GM12878 (cell line): Measurements from ENCODE around the gene DFFB. TPM values are rescaled to one million over a fixed set of nuclear protein-coding genes. Genes with fewer than 3 reads are reported as not detected.

Source experiments
- ATAC-seq: fragments of 200-7000 bp; cut with Tn5 transposase; 3 replicates; pipeline ENCODE4 v1.9.1; 2020; ENCODE audit warnings: mild to moderate bottlenecking, moderate library complexity
- BruUV-seq: library from RNA; stranded (reverse); fragments of 400-500 nt; replicated peaks from 2 replicates; lab custom pipeline; 2021; lab: Mats Ljungman, UMichigan
- CTCF ChIA-PET: fragments of 300-600 bp; sonication (Branson Sonifier 250); formaldehyde crosslinking; extraction: SDS; loops from one replicate; lab custom pipeline; 2021; ENCODE audit warnings: inconsistent platforms; lab: Yijun Ruan, JAX
- POLR2A ChIA-PET: fragments of 350-600 bp; formaldehyde crosslinking; extraction: SDS; loops from one replicate; lab custom pipeline; 2021; ENCODE audit warnings: inconsistent platforms; lab: Charles Lee
- RAD21 ChIA-PET: fragments of 300-600 bp; sonication (Branson Sonifier 250); formaldehyde crosslinking; loops from one replicate; lab custom pipeline; 2023; ENCODE audit warnings: antibody characterized with exemption; ENCODE audit not compliant: unreplicated experiment; lab: Charles Lee
- SMC1A ChIA-PET: fragments of 300-600 bp; sonication (Branson Sonifier 250); formaldehyde crosslinking; loops from one replicate; lab custom pipeline; 2023; ENCODE audit not compliant: unreplicated experiment, uncharacterized antibody; lab: Charles Lee
- DNase-seq: peaks from one replicate; pipeline ENCODE4 v3.0.0-alpha.2; 2011; ENCODE audit warnings: low read depth, low spot score
- FAIRE-seq: peaks from 3 replicates; lab custom pipeline; 2011; peaks lifted over from hg19 to GRCh38; lab: Jason Lieb, UNC
- H2AFZ ChIP-seq: 2 replicates; pipeline ENCODE4 v1.6.0; 2011; ENCODE audit warnings: low read depth, low read length, control low read depth; ENCODE audit not compliant: control insufficient read depth
- H3K27ac ChIP-seq: 2 replicates; pipeline ENCODE4 v1.5.1; 2011; ENCODE audit warnings: control low read depth; ENCODE audit not compliant: control insufficient read depth, insufficient read depth
- H3K27me3 ChIP-seq, 2 experiments: replicated peaks in 1 of 2; 2 replicates each; pipeline versions ENCODE4 v1.6.0 to v1.6.1; 2011; ENCODE audit warnings: low read length in 1 of 2; ENCODE audit not compliant: control insufficient read depth in 2 of 2, insufficient read depth in 2 of 2
- H3K36me3 ChIP-seq, 2 experiments: 2 replicates each; pipeline ENCODE4 v1.5.1; 2011; ENCODE audit warnings: low read length in 1 of 2; ENCODE audit not compliant: control insufficient read depth in 2 of 2, insufficient read depth in 2 of 2
- H3K4me1 ChIP-seq: 2 replicates; pipeline ENCODE4 v1.6.1; 2011; ENCODE audit warnings: mild to moderate bottlenecking, low read length, moderate library complexity, mixed read lengths; ENCODE audit not compliant: control insufficient read depth, insufficient read depth
- H3K4me2 ChIP-seq: 2 replicates; pipeline ENCODE4 v1.6.0; 2011; ENCODE audit warnings: control low read depth; ENCODE audit not compliant: control insufficient read depth, insufficient read depth
- H3K4me3 ChIP-seq: fragments of 200-600 bp; sonication (generic); 2 replicates; pipeline ENCODE4 v1.5.1; 2016
- H3K79me2 ChIP-seq: 2 replicates; pipeline ENCODE4 v1.6.0; 2011; ENCODE audit warnings: low read length; ENCODE audit not compliant: control insufficient read depth, insufficient read depth
- H3K9ac ChIP-seq: 2 replicates; pipeline ENCODE4 v1.8.0; 2011; ENCODE audit warnings: low read length, control low read depth, mixed read lengths; ENCODE audit not compliant: control insufficient read depth, insufficient read depth
- H3K9me3 ChIP-seq: replicated peaks from 3 replicates; pipeline ENCODE4 v1.5.1; 2011; ENCODE audit warnings: mild to moderate bottlenecking, low read length; ENCODE audit not compliant: control insufficient read depth, insufficient read depth
- H4K20me1 ChIP-seq: 2 replicates; pipeline ENCODE4 v1.6.0; 2011; ENCODE audit not compliant: control insufficient read depth, insufficient read depth
- BACH1 ChIP-seq: fragments of 450-650 bp; IDR thresholded peaks from 2 replicates; pipeline ENCODE4 v1.6.1; 2017; ENCODE audit warnings: mild to moderate bottlenecking, borderline replicate concordance
- BHLHE40 ChIP-seq, 2 experiments: fragments of 450-650 bp in 1 of 2; IDR thresholded peaks; 2 replicates each; pipeline ENCODE4 v1.6.1; 2011 to 2017; ENCODE audit warnings: low read depth in 2 of 2, borderline replicate concordance in 1 of 2, improper control_type of control experiment in 1 of 2, low read length in 1 of 2, mild to moderate bottlenecking in 1 of 2
- CEBPB ChIP-seq, 2 experiments: fragments of 150-350 bp in 1 of 2; IDR thresholded peaks; 2 replicates each; pipeline ENCODE4 v1.6.1; 2012 to 2014; ENCODE audit warnings: low read depth in 2 of 2, low read length in 2 of 2, borderline replicate concordance in 1 of 2, inconsistent platforms in 1 of 2
- IRF4 ChIP-seq: IDR thresholded peaks from 2 replicates; pipeline ENCODE4 v1.6.1; 2011; ENCODE audit warnings: low read depth, low read length
- NRF1 ChIP-seq: conservative IDR thresholded peaks from 2 replicates; pipeline ENCODE4 v1.6.1; 2011; ENCODE audit warnings: mild to moderate bottlenecking, low read depth, low read length, improper control_type of control experiment
- SPI1 ChIP-seq: IDR thresholded peaks from 2 replicates; pipeline ENCODE4 v1.6.1; 2011; ENCODE audit warnings: low read depth, mild to moderate bottlenecking, low read length, moderate library complexity, borderline replicate concordance; ENCODE audit not compliant: insufficient read depth
- ZNF217 ChIP-seq: fragments of 450-650 bp; IDR thresholded peaks from 2 replicates; pipeline ENCODE4 v1.6.1; 2017; ENCODE audit warnings: antibody characterized with exemption, mild to moderate bottlenecking
- WGBS: methylation state at CpG from one replicate; pipeline ENCODE4 v1.1.6; 2016; ENCODE audit warnings: low lambda C conversion rate; ENCODE audit not compliant: insufficient replicate concordance, insufficient coverage; ENCODE audit errors: missing lambda C conversion rate; 5-methylcytosine and 5-hydroxymethylcytosine counted together
- in situ Hi-C: fragments of 300-500 bp; cut with MboI; formaldehyde crosslinking; loops from 9 replicates; pipeline ENCODE4 v1.14.3; 2018; ENCODE audit warnings: mixed read lengths
- intact Hi-C: fragments of 100-400 bp; cut with micrococcal nuclease; formaldehyde crosslinking; loops from one replicate; pipeline ENCODE4 v1.14.2; 2022; ENCODE audit not compliant: unreplicated experiment
- polyA plus RNA-seq, 11 experiments: library from polyadenylated mRNA; depleted of rRNA in 4 of 11; unstranded in 6 of 11; stranded (reverse) in 5 of 11; fragments of >200 nt; fragmentation: Nextera tagmentation in 4 of 11; fragmentation: Illumina TruSeq in 1 of 11; extraction: Ambion mirVana in 4 of 11; extraction: Trizol in 1 of 11; gene quantifications; 1 replicate in 1 of 11; 2 replicates in 10 of 11; pipeline versions ENCODE4 v1.2.1 to v1.2.3, GENCODE V29; 2011 to 2016; ENCODE audit warnings: inconsistent platforms in 2 of 11, missing spikeins in 2 of 11, low read depth in 1 of 11
- total RNA-seq, 4 experiments: library from RNA; depleted of rRNA in 3 of 4; stranded (reverse); fragments of >200 nt in 3 of 4; fragmentation: Illumina TruSeq in 1 of 4; extraction: Trizol in 1 of 4; gene quantifications; 2 replicates each; pipeline versions ENCODE4 v1.2.1 to v1.2.3, GENCODE V29; 2013 to 2021

The DFFB gene
- total and polyA plus RNA-seq, 10 of the 15 experiments (the other 5 are each of a cell fraction or from before 2014, with no cell fraction given): 2.7 to 10.7 (median 6.5) TPM

DNA sequence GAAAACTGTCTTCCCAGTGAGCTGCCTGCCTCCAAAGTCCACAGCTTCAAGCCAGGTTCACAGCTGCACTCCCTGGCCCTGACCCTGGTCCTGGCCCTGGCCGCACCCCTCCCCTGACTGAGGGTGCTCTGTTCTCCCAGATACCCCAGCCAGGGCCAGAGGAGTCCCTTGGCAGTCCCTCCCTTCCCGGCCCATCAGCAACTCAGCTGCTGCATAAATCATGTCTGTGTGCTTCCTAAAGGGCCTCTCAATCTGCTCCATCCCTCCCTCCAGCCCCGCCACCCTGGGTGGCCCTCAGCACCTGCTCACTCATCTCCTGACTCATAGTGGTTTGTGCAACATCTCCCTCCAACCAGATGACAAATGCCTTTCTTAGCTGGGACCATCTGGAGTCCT, 67.5 kb downstream of the DFFB start (continued):
- no peak for TF ChIP-seq SPI1

GRCh38 chr1:3925256-3925655, 68.0 kb downstream of the DFFB start:
- Histone ChIP-seq H3K27me3 (no peaks in the 10 kb centered on the region; a peak in 1 of 4 replicates), H3K36me3 (no peaks in the 10 kb centered on the region), H3K79me2 (no peaks in the 10 kb centered on the region), H3K4me3 (no peak overlapping the region), H3K4me1 (no peaks in the 10 kb centered on the region), H2AFZ (no peak overlapping the region), H3K9ac (no peak overlapping the region), H3K9me3 (no peaks in the 10 kb centered on the region; the same call in 2 of the 3 replicates), H3K4me2 (no peak overlapping the region), H4K20me1 (no peaks in the 10 kb centered on the region), H3K27ac (no peak overlapping the region)
- CTCF ChIA-PET: no interaction called here
- intact Hi-C loops: no loop called here
- POLR2A ChIA-PET: no interaction called here
- RAD21 ChIA-PET: no interaction called here
- 51% methylated on average over 12 of the region's 12 CpGs for WGBS
- ATAC-seq (no peak), DNase-seq (no peak), FAIRE-seq (no peak)
- SMC1A ChIA-PET: no interaction called here
- TF ChIP-seq ZNF217: no peak
- no peak for TF ChIP-seq BHLHE40 (IDR thresholded peaks at IDR 0.05; ENCODE audit: borderline replicate concordance in 1 of 2, low read depth in 2 of 2, low read length in 1 of 2)
- no peak for TF ChIP-seq NRF1
- no peak for TF ChIP-seq IRF4
- TF ChIP-seq CEBPB (IDR thresholded peaks at IDR 0.05; ENCODE audit: borderline replicate concordance in 1 of 2, low read depth in 2 of 2, low read length in 2 of 2): no peak
- no peak for TF ChIP-seq BACH1
- in situ Hi-C loops: no loop called here
- BruUV-seq: no TSS peak
